H9 (cell line): ENCODE data around the gene TEF. TPM values are rescaled to one million over a fixed set of nuclear protein-coding genes. Genes with fewer than 3 reads are reported as not detected.

Experiments used
- DNase-seq: peaks from one replicate; pipeline ENCODE4 v3.0.0-alpha.2; 2017
- H2AFZ ChIP-seq: one replicate; pipeline ENCODE4 v1.6.1; 2013; ENCODE audit warnings: mild to moderate bottlenecking, low read length, control low read depth, moderate library complexity
- H2AK5ac ChIP-seq: 2 replicates; pipeline ENCODE4 v1.6.1; 2013; ENCODE audit warnings: low read length, control low read depth, mixed read lengths; ENCODE audit not compliant: insufficient read length
- H2BK120ac ChIP-seq: one replicate; pipeline ENCODE4 v1.6.1; 2013; ENCODE audit warnings: low read depth, mild to moderate bottlenecking, low read length, control low read depth, inconsistent platforms; ENCODE audit not compliant: poor library complexity, severe bottlenecking
- H2BK12ac ChIP-seq: 2 replicates; pipeline ENCODE4 v1.6.1; 2013; ENCODE audit warnings: low read length, control low read depth, mixed read lengths, low read depth; ENCODE audit not compliant: insufficient read length
- H2BK15ac ChIP-seq: 2 replicates; pipeline ENCODE4 v1.6.1; 2013; ENCODE audit warnings: low read depth, low read length, control low read depth
- H2BK20ac ChIP-seq: one replicate; pipeline ENCODE4 v1.6.1; 2013; ENCODE audit warnings: low read depth, mild to moderate bottlenecking, low read length, control low read depth, inconsistent platforms; ENCODE audit not compliant: poor library complexity, severe bottlenecking
- H2BK5ac ChIP-seq: 2 replicates; pipeline ENCODE4 v1.6.1; 2013; ENCODE audit warnings: low read length, control low read depth, mixed read lengths; ENCODE audit not compliant: insufficient read length
- H3K14ac ChIP-seq: 2 replicates; pipeline ENCODE4 v1.6.1; 2013; ENCODE audit warnings: low read length, control low read depth; ENCODE audit not compliant: insufficient read depth
- H3K18ac ChIP-seq: 2 replicates; pipeline ENCODE4 v1.6.1; 2013; ENCODE audit warnings: low read depth, mild to moderate bottlenecking, mixed read lengths, low read length, control low read depth; ENCODE audit not compliant: insufficient read length
- H3K23ac ChIP-seq: 2 replicates; pipeline ENCODE4 v1.6.1; 2013; ENCODE audit warnings: low read length, control low read depth, mixed read lengths, low read depth; ENCODE audit not compliant: insufficient read length
- H3K23me2 ChIP-seq: 2 replicates; pipeline ENCODE4 v1.6.1; 2013; ENCODE audit warnings: low read depth, mild to moderate bottlenecking, mixed read lengths, low read length, control low read depth; ENCODE audit not compliant: insufficient read length, poor library complexity, severe bottlenecking
- H3K27ac ChIP-seq: 2 replicates; pipeline ENCODE4 v1.5.1; 2013; ENCODE audit warnings: low read length, control low read depth, mixed read lengths, low read depth; ENCODE audit not compliant: insufficient read length
- H3K27me3 ChIP-seq: 2 replicates; pipeline ENCODE4 v1.6.1; 2013; ENCODE audit warnings: low read length, control low read depth, inconsistent platforms; ENCODE audit not compliant: insufficient read depth
- H3K4ac ChIP-seq: 2 replicates; pipeline ENCODE4 v1.6.1; 2013; ENCODE audit warnings: low read depth, mild to moderate bottlenecking, control low read depth, inconsistent platforms, low read length, moderate library complexity
- H3K4me1 ChIP-seq: 2 replicates; pipeline ENCODE4 v1.6.1; 2013; ENCODE audit warnings: low read length, control low read depth, inconsistent platforms; ENCODE audit not compliant: insufficient read depth
- H3K4me2 ChIP-seq: 2 replicates; pipeline ENCODE4 v1.6.1; 2013; ENCODE audit warnings: low read length, control low read depth, mixed read lengths; ENCODE audit not compliant: insufficient read length, insufficient read depth
- H3K56ac ChIP-seq: 2 replicates; pipeline ENCODE4 v1.6.1; 2013; ENCODE audit warnings: low read depth, mild to moderate bottlenecking, mixed read lengths, low read length, control low read depth; ENCODE audit not compliant: insufficient read length
- H3K79me1 ChIP-seq: 2 replicates; pipeline ENCODE4 v1.6.1; 2013; ENCODE audit warnings: low read depth, mild to moderate bottlenecking, moderate library complexity, low read length, control low read depth, inconsistent platforms; ENCODE audit not compliant: insufficient read depth, poor library complexity, severe bottlenecking
- H3K79me2 ChIP-seq: 2 replicates; pipeline ENCODE4 v1.6.1; 2013; ENCODE audit warnings: low read length, control low read depth, inconsistent platforms; ENCODE audit not compliant: insufficient read depth
- H3K9ac ChIP-seq: 2 replicates; pipeline ENCODE4 v1.6.1; 2013; ENCODE audit warnings: low read length, control low read depth, mixed read lengths; ENCODE audit not compliant: insufficient read length; ENCODE audit errors: extremely low read depth
- H3K9me3 ChIP-seq: one replicate; pipeline ENCODE4 v1.6.1; 2013; ENCODE audit warnings: low read depth, low read length, inconsistent platforms; ENCODE audit not compliant: control insufficient read depth
- H3T11ph ChIP-seq: one replicate; pipeline ENCODE4 v1.6.1; 2013; ENCODE audit warnings: mild to moderate bottlenecking, low read length, control low read depth, inconsistent platforms
- H4K20me1 ChIP-seq: one replicate; pipeline ENCODE4 v1.6.1; 2013; ENCODE audit not compliant: control insufficient read depth, insufficient read length, insufficient read depth
- H4K5ac ChIP-seq: 2 replicates; pipeline ENCODE4 v1.6.1; 2013; ENCODE audit warnings: low read depth, mild to moderate bottlenecking, mixed read lengths, low read length, control low read depth; ENCODE audit not compliant: insufficient read length
- H4K8ac ChIP-seq: replicated peaks from 2 replicates; pipeline ENCODE4 v1.6.1; 2013; ENCODE audit warnings: low read length, control low read depth, mixed read lengths, low read depth; ENCODE audit not compliant: insufficient read length
- H4K91ac ChIP-seq: 2 replicates; pipeline ENCODE4 v1.6.1; 2013; ENCODE audit warnings: low read depth, mild to moderate bottlenecking, moderate library complexity, mixed read lengths, low read length, control low read depth; ENCODE audit not compliant: insufficient read length
- H3K27ac Mint-ChIP-seq, 3 experiments: 2 replicates in 2 of 3; 3 replicates in 1 of 3; pipeline ENCODE4 v1.8.0; 2020 to 2021; ENCODE audit warnings: mixed read lengths in 3 of 3, mild to moderate bottlenecking in 1 of 3, moderate library complexity in 1 of 3
- H3K27me3 Mint-ChIP-seq: 2 replicates; pipeline ENCODE4 v1.8.0; 2021; ENCODE audit warnings: low read depth, mild to moderate bottlenecking, moderate library complexity, mixed read lengths
- H3K36me3 Mint-ChIP-seq, 3 experiments: 2 replicates in 2 of 3; 3 replicates in 1 of 3; pipeline ENCODE4 v1.8.0; 2020 to 2021; ENCODE audit warnings: low read depth in 3 of 3, mixed read lengths in 3 of 3; ENCODE audit not compliant: insufficient read depth in 1 of 3
- H3K4me1 Mint-ChIP-seq, 2 experiments: 2 replicates each; pipeline ENCODE4 v1.8.0; 2020; ENCODE audit warnings: mixed read lengths in 2 of 2
- H3K4me3 Mint-ChIP-seq, 2 experiments: 2 replicates in 1 of 2; 3 replicates in 1 of 2; pipeline ENCODE4 v1.8.0; 2020 to 2021; ENCODE audit warnings: mild to moderate bottlenecking in 2 of 2, mixed read lengths in 2 of 2, moderate library complexity in 1 of 2
- H3K9me3 Mint-ChIP-seq, 2 experiments: 2 replicates in 1 of 2; 3 replicates in 1 of 2; pipeline ENCODE4 v1.8.0; 2020; ENCODE audit warnings: mild to moderate bottlenecking in 2 of 2, mixed read lengths in 2 of 2, moderate library complexity in 1 of 2
- CTCF ChIP-seq: fragments of 200-600 bp; sonication (generic); conservative IDR thresholded peaks from 3 replicates; pipeline ENCODE4 v1.8.0; 2021; ENCODE audit warnings: antibody characterized with exemption, mild to moderate bottlenecking
- WGBS: extraction: QIAGEN DNeasy Blood & Tissue Kit; methylation state at CpG from one replicate; pipeline ENCODE4 v1.1.7; 2013; ENCODE audit warnings: missing lambda C conversion rate, low lambda C conversion rate, mixed read lengths; ENCODE audit not compliant: insufficient read length; ENCODE audit errors: extremely low coverage; 5-methylcytosine and 5-hydroxymethylcytosine counted together
- total RNA-seq: library from RNA; stranded (reverse); gene quantifications from 2 replicates; pipeline ENCODE4 v1.2.1, GENCODE V29; 2021

The TEF gene
- total RNA-seq, 1 experiment from 2014 or later, result 17.9 TPM

GRCh38 chr22:41368543-41369423 is 13.0 kb upstream of the TEF start:
- no peak overlapping the region for H3K4me2 ChIP-seq
- H3K23me2 ChIP-seq, result no peaks in the 10 kb centered on the region
- peaks cover 9% of the 10 kb centered on the region; the same call in 1 of the 2 replicates for H3K27me3 Mint-ChIP-seq
- no peak overlapping the region for H4K8ac ChIP-seq
- DNase-seq, result no peak
- H2BK20ac ChIP-seq, result no peak overlapping the region
- H4K91ac ChIP-seq, result no peak overlapping the region
- H3K79me2 ChIP-seq, result no peaks in the 10 kb centered on the region
- H3K27ac Mint-ChIP-seq, result no peak overlapping the region
- no peaks in the 10 kb centered on the region for H3K27me3 ChIP-seq
- no peak overlapping the region for H2BK5ac ChIP-seq
- peaks cover 3% of the 10 kb centered on the region; the same call in 1 of the 2 replicates for H3K4me1 ChIP-seq
- H2AK5ac ChIP-seq, result no peak overlapping the region
- no peak overlapping the region for H3K56ac ChIP-seq
- no peak overlapping the region for H2AFZ ChIP-seq
- H2BK15ac ChIP-seq, result no peak overlapping the region
- H3K23ac ChIP-seq, result no peak overlapping the region
- no peak overlapping the region for H3K14ac ChIP-seq
- H3T11ph ChIP-seq, result no peak overlapping the region
- no peak overlapping the region for H3K4ac ChIP-seq
- H4K20me1 ChIP-seq, result no peaks in the 10 kb centered on the region
- no peak overlapping the region for H3K9ac ChIP-seq
- no peaks in the 10 kb centered on the region for H3K9me3 Mint-ChIP-seq
- H3K4me3 Mint-ChIP-seq, result no peak overlapping the region
- H3K36me3 Mint-ChIP-seq, result no peaks in the 10 kb centered on the region
- H4K5ac ChIP-seq, result no peak overlapping the region
- peaks cover 16 to 26% of the 10 kb centered on the region in 2 experiments for H3K4me1 Mint-ChIP-seq
- H3K79me1 ChIP-seq, result no peaks in the 10 kb centered on the region
- TF ChIP-seq CTCF, result no peak
- H2BK120ac ChIP-seq, result no peak overlapping the region
- no peaks in the 10 kb centered on the region for H3K9me3 ChIP-seq
- H3K27ac ChIP-seq, result no peak overlapping the region
- H2BK12ac ChIP-seq, result no peak overlapping the region
- no CpG with 5 or more reads among the region's 19 CpGs for WGBS
- no peak overlapping the region for H3K18ac ChIP-seq
